CD4-positive, alpha-beta T cell (primary cell): Measurements from ENCODE around the gene DHX8. TPM values are rescaled to one million over a fixed set of nuclear protein-coding genes. Genes with fewer than 3 reads are reported as not detected.

ENCODE experiments used
- ATAC-seq: fragments of 200-7000 bp; cut with Tn5 transposase; one replicate; pipeline ENCODE4 v1.10.0; 2022; ENCODE audit warnings: mild to moderate bottlenecking; ENCODE audit not compliant: poor library complexity
- CTCF ChIA-PET: fragments of 350-600 bp; sonication (Branson Sonifier 250); formaldehyde crosslinking; loops from one replicate; lab custom pipeline; 2021; ENCODE audit warnings: antibody characterized with exemption, inconsistent platforms; lab: Charles Lee
- POLR2A ChIA-PET: fragments of 350-600 bp; sonication (Branson Sonifier 250); formaldehyde crosslinking; loops from one replicate; lab custom pipeline; 2021; ENCODE audit warnings: antibody characterized with exemption, inconsistent platforms; lab: Charles Lee
- DNase-seq, 14 experiments: peaks; one replicate each; pipeline ENCODE4 v3.0.0-alpha.2; 2013 to 2020; ENCODE audit warnings: mixed read lengths in 2 of 14
- H3K27ac ChIP-seq, 2 donors: one replicate each; pipeline versions ENCODE4 v1.5.1 to v1.7.0; 2013; ENCODE audit warnings: low read length in 2 of 2, low read depth in 1 of 2, mild to moderate bottlenecking in 1 of 2
- H3K27me3 ChIP-seq, 2 experiments: 1 replicate in 1 of 2; 2 replicates in 1 of 2; pipeline versions ENCODE4 v1.6.1 to v1.7.0; 2013; ENCODE audit warnings: low read length in 2 of 2, control low read depth in 1 of 2, mild to moderate bottlenecking in 1 of 2, moderate library complexity in 1 of 2; ENCODE audit not compliant: insufficient read depth in 2 of 2, control insufficient read depth in 1 of 2
- H3K36me3 ChIP-seq: one replicate; pipeline ENCODE4 v1.6.1; 2013; ENCODE audit warnings: low read length, control low read depth; ENCODE audit not compliant: insufficient read depth
- H3K4me1 ChIP-seq: one replicate; pipeline ENCODE4 v1.6.1; 2013; ENCODE audit warnings: low read length, control low read depth; ENCODE audit not compliant: insufficient read depth
- H3K4me3 ChIP-seq: one replicate; pipeline ENCODE4 v1.5.1; 2013; ENCODE audit warnings: mild to moderate bottlenecking, low read length, moderate library complexity
- H3K9me3 ChIP-seq, 2 experiments: 1 replicate in 1 of 2; 2 replicates in 1 of 2; pipeline versions ENCODE4 v1.6.1 to v1.7.0; 2013; ENCODE audit warnings: low read length in 2 of 2, mild to moderate bottlenecking in 2 of 2, control low read depth in 1 of 2, moderate library complexity in 1 of 2; ENCODE audit not compliant: control insufficient read depth in 1 of 2, insufficient read depth in 1 of 2
- H3K27ac Mint-ChIP-seq: one replicate; pipeline ENCODE4 v1.8.0; 2020; ENCODE audit warnings: mixed read lengths
- H3K27me3 Mint-ChIP-seq: one replicate; pipeline ENCODE4 v1.8.0; 2021; ENCODE audit warnings: mixed read lengths
- H3K36me3 Mint-ChIP-seq: one replicate; pipeline ENCODE4 v1.8.0; 2021; ENCODE audit warnings: low read depth, mixed read lengths
- H3K4me1 Mint-ChIP-seq: one replicate; pipeline ENCODE4 v1.8.0; 2021; ENCODE audit warnings: low read depth, mixed read lengths
- H3K4me3 Mint-ChIP-seq: one replicate; pipeline ENCODE4 v1.8.0; 2020; ENCODE audit warnings: mild to moderate bottlenecking, mixed read lengths
- H3K9me3 Mint-ChIP-seq: one replicate; pipeline ENCODE4 v1.8.0; 2020; ENCODE audit warnings: mixed read lengths
- intact Hi-C, 2 experiments: fragments of 100-400 bp; cut with DNase I in 1 of 2; cut with micrococcal nuclease in 1 of 2; formaldehyde crosslinking; loops; one replicate each; pipeline versions ENCODE4 v1.15.1 to v1.9.0; 2023 to 2025; cut with DNase I, micrococcal nuclease
- total RNA-seq, 174 experiments: library from RNA in 2 of 174; stranded (reverse) in 2 of 174; gene quantifications; one replicate each; pipeline ENCODE4 v1.2.3 and lab custom pipeline; 2021 to 2026
- TF ChIP-seq, protein P1 (sequence below): fragments of 200-600 bp; IDR thresholded peaks from one replicate; pipeline ENCODE4 v1.8.0; 2022; ENCODE audit warnings: antibody characterized with exemption, mild to moderate bottlenecking

DHX8 gene
- total RNA-seq, 2 experiments from 2014 or later = 88.8 to 106 TPM

DNA sequence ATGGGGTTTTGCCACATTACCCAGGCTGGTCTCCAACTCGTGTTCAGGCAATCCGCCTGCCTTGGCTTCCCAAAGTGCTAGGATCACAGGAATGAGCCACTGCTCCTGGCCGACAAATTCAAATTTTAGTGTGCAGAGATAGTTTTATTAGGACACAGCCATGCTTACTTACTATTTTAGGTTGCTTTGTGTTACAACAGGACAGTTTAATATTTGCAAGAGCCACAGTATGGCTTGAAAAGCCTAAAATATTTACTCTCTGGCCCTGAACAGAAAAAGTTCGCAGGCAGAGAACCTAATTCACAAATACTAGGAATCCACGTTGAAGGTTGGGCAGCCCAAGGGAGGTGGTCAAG lies 75.0 kb downstream of the DHX8 start:
- peaks cover 5% of the 10 kb centered on the region for H3K4me1 Mint-ChIP-seq
- no peaks in the 10 kb centered on the region for H3K4me1 ChIP-seq
- H3K4me3 ChIP-seq = no peak overlapping the region
- ATAC-seq (no peak), DNase-seq (no peak)
- peaks cover 53% of the 10 kb centered on the region for H3K27me3 Mint-ChIP-seq
- no peaks in the 10 kb centered on the region for H3K36me3 Mint-ChIP-seq
- intact Hi-C loops = no loop called here
- ChIA-PET CTCF (interaction anchor here (0.8 kb wide), 1 partner anchor 16 kb away, joined by 3 read pairs; no protein-coding TSS in a partner anchor), POLR2A (interaction anchor here (0.7 kb wide), 1 partner anchor 185 kb away, joined by 3 read pairs; no protein-coding TSS in a partner anchor)
- H3K9me3 ChIP-seq = peaks cover 0 to 3% of the 10 kb centered on the region in 2 experiments
- TF ChIP-seq, protein P1, sequence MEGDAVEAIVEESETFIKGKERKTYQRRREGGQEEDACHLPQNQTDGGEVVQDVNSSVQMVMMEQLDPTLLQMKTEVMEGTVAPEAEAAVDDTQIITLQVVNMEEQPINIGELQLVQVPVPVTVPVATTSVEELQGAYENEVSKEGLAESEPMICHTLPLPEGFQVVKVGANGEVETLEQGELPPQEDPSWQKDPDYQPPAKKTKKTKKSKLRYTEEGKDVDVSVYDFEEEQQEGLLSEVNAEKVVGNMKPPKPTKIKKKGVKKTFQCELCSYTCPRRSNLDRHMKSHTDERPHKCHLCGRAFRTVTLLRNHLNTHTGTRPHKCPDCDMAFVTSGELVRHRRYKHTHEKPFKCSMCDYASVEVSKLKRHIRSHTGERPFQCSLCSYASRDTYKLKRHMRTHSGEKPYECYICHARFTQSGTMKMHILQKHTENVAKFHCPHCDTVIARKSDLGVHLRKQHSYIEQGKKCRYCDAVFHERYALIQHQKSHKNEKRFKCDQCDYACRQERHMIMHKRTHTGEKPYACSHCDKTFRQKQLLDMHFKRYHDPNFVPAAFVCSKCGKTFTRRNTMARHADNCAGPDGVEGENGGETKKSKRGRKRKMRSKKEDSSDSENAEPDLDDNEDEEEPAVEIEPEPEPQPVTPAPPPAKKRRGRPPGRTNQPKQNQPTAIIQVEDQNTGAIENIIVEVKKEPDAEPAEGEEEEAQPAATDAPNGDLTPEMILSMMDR = no peak
- H3K4me3 Mint-ChIP-seq = no peak overlapping the region
- H3K27ac ChIP-seq = no peak overlapping the region
- no peaks in the 10 kb centered on the region for H3K36me3 ChIP-seq
- H3K9me3 Mint-ChIP-seq = no peaks in the 10 kb centered on the region
- no peak overlapping the region for H3K27ac Mint-ChIP-seq
- H3K27me3 ChIP-seq = peaks cover 22 to 24% of the 10 kb centered on the region in 2 experiments

DNA sequence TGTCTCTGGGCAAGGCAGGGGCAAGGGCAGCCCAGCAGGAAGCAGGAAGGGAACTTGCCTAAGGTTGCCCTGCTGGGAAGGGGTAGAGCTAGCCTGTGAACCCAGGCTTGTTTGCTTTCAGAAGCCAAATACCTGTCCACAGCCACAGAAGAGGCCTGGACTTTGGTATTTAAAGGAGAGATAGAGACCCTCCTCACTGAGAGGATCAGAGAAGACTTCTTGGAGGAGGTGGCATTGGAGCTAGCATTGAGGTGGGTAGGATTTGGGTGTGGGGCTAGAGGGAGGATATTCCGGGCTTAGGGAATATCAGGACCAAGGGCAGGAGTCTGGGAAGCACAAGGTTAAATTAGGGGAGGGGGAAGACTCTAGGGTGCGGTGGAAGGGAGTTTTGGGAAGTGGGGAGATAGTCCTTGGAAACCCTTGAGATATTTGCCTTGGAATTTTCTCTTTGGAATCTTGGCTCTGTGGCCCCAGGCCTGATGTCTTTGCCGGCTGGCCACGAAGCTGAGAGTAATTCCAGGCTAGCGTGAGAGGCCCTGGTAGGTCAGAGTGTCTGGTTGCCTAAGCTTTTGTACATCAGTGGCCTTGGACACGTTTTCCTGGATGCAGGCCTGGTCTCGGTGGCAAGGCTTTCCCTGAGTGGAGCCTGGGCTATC lies 75.5 kb downstream of the DHX8 start:
- TF ChIP-seq, protein P1 = no peak
- no peak for DNase-seq
- Histone ChIP-seq H3K4me1 (no peaks in the 10 kb centered on the region), H3K27me3 (peaks cover 20 to 24% of the 10 kb centered on the region in 2 experiments), H3K27ac (no peak overlapping the region), H3K9me3 (peaks cover 0 to 3% of the 10 kb centered on the region in 2 experiments), H3K36me3 (no peaks in the 10 kb centered on the region), H3K4me3 (no peak overlapping the region)
- no peak for ATAC-seq
- peaks cover 5% of the 10 kb centered on the region for H3K4me1 Mint-ChIP-seq
- POLR2A ChIA-PET = interaction anchor here (0.7 kb wide), 1 partner anchor 186 kb away, joined by 3 read pairs; no protein-coding TSS in a partner anchor
- CTCF ChIA-PET = no interaction called here
- no peaks in the 10 kb centered on the region for H3K36me3 Mint-ChIP-seq
- H3K4me3 Mint-ChIP-seq = no peak overlapping the region
- H3K9me3 Mint-ChIP-seq = no peaks in the 10 kb centered on the region
- no peak overlapping the region for H3K27ac Mint-ChIP-seq
- intact Hi-C loops = no loop called here
- peaks cover 52% of the 10 kb centered on the region for H3K27me3 Mint-ChIP-seq

DNA sequence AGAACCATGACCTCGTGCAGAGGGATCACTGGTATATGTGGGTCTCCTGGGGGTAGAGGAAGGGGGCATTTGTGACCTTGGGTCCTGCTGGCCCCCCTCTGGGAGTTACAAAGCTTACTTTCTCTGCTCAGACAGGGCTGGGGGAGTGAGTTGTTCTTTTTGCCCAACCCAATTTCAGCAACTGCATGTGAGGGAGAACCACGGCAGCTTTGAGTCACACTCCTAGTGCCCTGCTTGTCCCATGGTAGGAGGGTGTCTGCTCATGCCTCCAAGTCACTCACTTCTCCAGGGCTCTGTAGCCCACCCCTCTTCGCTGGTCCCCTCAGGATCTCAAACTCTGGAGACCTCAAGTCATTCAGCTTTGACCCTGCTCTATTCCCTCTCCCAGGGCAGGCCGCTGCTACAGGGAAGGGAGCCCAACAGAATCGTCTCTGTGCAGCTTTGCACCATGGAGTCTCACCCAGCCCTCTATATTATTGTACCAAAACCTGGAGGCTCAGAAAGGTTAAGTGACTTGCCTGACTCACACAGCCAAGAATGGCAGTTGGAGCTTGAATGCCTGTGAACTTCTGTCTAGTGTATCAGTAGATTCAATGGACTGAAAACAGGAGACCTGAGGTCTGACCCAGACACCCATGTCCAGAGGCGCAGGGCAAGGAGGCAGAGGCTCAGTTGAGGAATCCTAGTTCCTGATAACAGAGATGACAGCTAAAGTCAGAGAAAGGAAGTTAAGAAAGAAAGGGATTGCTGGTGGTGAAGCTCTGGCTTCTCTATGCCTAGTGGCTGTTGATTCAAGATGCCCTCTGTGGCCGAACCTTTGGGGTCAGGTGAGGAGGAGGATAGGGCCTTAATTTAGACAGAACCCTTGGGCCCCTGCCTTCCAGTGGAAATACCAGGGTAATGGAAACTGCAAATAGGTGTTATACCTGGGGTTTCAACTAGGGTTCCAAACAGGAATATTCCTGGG lies 77.0 kb downstream of the DHX8 start:
- Mint-ChIP-seq H3K36me3 (no peaks in the 10 kb centered on the region), H3K9me3 (no peaks in the 10 kb centered on the region), H3K27me3 (peaks cover 54% of the 10 kb centered on the region), H3K27ac (no peak overlapping the region), H3K4me3 (no peak overlapping the region), H3K4me1 (peaks cover 5% of the 10 kb centered on the region)
- Histone ChIP-seq H3K27ac (no peak overlapping the region), H3K4me3 (no peak overlapping the region), H3K27me3 (peaks cover 18 to 21% of the 10 kb centered on the region in 2 experiments), H3K9me3 (no peaks in the 10 kb centered on the region), H3K36me3 (no peaks in the 10 kb centered on the region), H3K4me1 (no peaks in the 10 kb centered on the region)
- DNase-seq (no peak), ATAC-seq (no peak)
- intact Hi-C loops = no loop called here
- TF ChIP-seq, protein P1 = no peak
- ChIA-PET CTCF (no interaction called here), POLR2A (no interaction called here)
